Testis (tissue), 2 donors: Measurements from ENCODE around the gene MCF2L.

Source experiments
- POLR2A ChIP-seq: fragments of 450-650 bp; IDR thresholded peaks from one replicate; pipeline ENCODE4 v1.6.1; 2017; ENCODE audit warnings: antibody characterized with exemption, mild to moderate bottlenecking, moderate library complexity
- TF ChIP-seq, protein P1 (sequence below), 3 experiments: fragments of 450-650 bp in 2 of 3; fragments of 200-600 bp in 1 of 3; sonication (generic) in 1 of 3; IDR thresholded peaks; one replicate each; pipeline ENCODE4 v1.5.1; 2016 to 2019; ENCODE audit warnings: antibody characterized with exemption in 3 of 3, mild to moderate bottlenecking in 2 of 3, moderate library complexity in 1 of 3

DNA sequence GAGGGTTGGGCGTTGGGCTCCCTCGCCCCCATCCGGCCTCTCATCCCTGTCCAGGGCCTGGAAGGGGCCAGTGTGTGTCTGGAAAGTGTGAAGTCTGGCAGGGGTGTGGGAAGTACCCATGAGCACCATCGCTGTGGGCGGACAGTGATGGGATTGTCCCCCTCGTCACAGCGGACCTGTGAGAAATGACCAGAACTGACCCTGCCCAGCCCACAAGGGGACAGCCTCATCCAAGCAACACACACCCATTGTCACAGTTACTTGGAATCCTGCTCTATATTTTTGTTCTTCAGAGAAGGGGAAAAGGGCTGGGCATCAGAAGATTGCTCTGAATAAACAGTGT lies 18.6 kb downstream of the MCF2L start:
- TF ChIP-seq, protein P1, sequence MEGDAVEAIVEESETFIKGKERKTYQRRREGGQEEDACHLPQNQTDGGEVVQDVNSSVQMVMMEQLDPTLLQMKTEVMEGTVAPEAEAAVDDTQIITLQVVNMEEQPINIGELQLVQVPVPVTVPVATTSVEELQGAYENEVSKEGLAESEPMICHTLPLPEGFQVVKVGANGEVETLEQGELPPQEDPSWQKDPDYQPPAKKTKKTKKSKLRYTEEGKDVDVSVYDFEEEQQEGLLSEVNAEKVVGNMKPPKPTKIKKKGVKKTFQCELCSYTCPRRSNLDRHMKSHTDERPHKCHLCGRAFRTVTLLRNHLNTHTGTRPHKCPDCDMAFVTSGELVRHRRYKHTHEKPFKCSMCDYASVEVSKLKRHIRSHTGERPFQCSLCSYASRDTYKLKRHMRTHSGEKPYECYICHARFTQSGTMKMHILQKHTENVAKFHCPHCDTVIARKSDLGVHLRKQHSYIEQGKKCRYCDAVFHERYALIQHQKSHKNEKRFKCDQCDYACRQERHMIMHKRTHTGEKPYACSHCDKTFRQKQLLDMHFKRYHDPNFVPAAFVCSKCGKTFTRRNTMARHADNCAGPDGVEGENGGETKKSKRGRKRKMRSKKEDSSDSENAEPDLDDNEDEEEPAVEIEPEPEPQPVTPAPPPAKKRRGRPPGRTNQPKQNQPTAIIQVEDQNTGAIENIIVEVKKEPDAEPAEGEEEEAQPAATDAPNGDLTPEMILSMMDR (IDR thresholded peaks at IDR 0.05) = no peak
- TF ChIP-seq POLR2A = no peak
